Activated CD8-positive, alpha-beta memory T cell treated with anti-CD3 and anti-CD28 coated beads, Interleukin-2, amount 50 U/mL, for 1 hour (primary cell): ENCODE measurements around the gene PITPNM3.

ENCODE experiments used
- DNase-seq: peaks from one replicate; pipeline ENCODE4 v3.0.0-alpha.2; 2020; ENCODE audit errors: extremely low read depth

The PITPNM3 gene

DNA sequence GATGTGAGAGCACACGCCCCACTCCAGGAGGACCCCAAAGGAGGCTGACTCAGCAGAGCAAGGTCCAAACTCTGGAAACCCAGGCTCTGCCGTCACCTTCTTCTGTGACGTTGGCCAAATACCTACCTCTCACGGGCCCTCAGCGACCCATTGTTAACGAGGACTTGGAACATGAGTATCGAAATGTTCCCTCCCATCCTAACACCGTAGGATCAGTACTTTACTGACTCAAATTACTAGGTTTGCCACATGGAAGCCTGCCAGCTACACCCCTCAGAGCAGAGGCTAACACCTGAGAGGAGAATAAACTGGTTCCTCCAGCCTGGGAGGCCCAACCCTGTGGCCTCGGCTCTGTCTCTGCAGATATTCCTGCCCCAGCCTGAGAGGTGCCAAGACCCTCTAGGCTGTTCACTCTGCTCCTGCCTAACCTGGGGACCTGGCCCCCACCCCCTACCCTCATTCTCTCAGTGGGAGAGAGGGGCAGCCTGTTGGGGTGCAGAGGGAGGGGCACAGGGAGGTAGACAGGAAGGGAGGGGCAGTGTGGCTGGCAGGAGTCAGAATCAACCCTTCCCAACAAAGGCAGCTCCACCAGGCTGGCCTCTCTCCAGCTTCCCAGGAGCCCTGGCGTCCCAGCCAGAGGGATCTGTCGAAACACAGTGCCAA lies 4.4 kb downstream of the PITPNM3 start:
- no peak for DNase-seq

DNA sequence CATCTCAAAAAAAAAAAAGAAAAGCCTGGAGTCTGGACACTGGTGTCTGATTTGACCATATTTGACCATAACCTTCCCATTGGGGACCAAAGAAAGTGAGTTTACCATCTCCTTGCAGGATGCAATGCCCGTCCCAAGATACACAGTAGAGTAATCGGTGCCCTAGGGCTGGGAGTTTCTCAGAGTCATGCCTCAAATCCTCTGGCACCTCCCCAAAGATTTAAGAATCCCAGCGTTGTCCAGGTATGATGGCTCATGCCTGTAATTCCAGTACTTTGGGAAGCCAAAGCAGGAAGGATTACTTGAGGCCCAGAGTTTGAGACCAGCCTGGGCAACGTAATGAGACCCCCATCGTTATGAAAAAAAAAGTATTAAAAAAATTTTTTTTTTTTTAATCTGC lies 5.0 kb downstream of the PITPNM3 start:
- DNase-seq = no peak

DNA sequence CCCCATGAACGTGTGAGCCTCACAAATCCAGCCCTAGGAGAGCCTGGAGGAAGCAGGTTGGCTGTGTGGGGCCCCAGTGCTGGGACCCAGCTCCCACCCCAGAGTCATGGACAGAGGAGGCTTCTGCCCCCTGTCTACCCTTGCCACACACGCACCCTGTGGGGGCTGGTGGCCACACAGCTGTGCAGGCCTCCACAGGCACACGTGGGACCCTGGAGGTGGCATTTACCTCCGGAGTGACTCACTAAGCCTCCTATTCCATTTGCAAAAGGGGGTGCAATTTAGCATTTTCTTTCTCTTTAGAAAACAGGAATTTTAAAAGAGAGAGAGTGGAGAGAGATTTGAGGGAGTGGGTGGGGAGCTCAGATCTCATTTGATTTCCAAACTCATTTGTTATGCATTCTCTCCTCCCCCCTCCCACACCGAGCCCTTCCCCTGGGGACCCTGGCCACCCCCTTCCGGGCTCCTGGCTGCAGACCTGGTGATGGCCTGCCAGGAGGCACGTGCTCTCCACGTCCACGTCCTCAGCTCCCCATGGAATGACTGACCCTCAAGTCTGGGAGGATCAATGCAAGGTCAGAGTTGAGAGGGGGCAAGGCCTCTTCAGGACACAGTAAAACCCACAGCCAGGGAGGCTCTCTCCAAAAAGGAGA lies 6.8 kb downstream of the PITPNM3 start:
- DNase-seq = no peak

DNA sequence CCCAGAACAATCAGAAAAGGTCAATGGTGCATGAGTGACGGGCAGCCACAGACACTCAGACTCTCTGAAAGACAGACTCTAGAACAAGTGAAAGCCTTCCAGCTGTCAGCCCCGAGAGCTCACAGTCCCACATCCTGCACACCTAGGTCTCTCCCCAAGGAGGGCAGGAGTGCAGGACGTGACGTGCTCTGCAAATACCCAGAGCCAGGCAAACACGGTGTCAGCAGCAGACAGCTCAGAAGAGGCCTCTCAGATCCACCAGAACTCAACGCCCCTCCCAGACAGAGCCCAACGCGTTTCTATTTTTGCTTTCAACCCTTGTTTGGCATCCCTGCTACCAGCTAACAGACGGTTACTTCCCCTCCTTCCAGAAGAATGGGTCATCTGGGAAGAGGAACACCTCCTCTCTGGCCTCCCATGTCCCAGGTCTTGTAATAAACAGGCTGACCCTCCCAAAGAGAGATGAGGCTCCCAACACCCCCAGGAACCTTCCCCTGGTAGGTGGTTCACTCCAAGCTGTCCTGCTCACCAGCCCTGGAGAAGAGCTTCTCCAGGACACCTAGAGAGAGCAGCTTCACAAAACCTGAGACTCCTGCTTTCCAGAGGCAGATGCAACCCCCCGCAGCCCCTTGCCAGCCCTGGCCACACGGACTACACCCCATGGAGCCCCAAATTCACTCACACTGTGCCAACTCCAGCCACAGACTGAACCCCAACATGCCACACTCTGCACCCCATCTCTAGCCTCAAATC lies 7.6 kb downstream of the PITPNM3 start:
- DNase-seq = no peak

DNA sequence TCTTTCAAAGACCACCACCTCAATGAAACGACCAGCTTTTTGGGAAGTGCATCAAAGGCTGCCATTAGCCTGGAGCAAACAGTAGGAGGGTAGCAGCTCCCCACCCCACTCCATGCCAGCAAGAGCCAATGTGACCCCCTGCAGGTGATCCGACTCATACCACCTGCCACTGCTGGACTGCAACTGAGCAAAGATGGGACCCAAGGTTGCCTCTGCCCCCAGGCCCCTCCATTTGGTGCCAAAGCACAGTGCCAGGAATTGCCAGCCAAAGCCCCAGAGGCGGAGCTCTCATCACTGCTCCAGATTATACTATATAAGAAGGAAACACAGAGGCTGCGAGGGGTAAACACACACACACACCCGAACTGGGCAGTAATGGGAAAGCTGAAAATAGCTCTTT lies 8.3 kb downstream of the PITPNM3 start:
- no peak for DNase-seq

- no peak for DNase-seq
Observed at GRCh38 chr17:6547336-6547735, 9.0 kb downstream of the PITPNM3 start.

GRCh38 chr17:6546069-6546718 lies 10.2 kb downstream of the PITPNM3 start:
- DNase-seq = no peak

DNA sequence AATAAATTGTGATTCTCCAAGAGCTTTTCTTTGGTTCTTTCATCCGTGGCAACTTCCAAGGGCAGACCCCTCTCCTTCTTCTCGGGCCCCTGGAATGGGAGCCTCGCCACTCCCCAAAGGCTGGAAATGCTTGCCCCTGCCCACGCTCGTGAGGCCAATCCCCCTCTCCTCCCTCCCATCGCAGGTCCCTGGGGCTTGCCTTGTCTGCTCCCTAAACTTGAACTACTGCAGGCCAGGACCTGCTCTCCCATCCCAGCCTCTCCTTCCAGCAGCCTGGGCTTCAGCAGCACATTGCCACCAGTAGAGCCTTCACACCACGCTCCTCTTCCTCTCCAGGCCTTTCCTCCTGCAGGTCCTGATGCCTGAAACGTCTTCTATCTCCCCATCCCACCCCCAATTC lies 11.1 kb downstream of the PITPNM3 start:
- no peak for DNase-seq

DNA sequence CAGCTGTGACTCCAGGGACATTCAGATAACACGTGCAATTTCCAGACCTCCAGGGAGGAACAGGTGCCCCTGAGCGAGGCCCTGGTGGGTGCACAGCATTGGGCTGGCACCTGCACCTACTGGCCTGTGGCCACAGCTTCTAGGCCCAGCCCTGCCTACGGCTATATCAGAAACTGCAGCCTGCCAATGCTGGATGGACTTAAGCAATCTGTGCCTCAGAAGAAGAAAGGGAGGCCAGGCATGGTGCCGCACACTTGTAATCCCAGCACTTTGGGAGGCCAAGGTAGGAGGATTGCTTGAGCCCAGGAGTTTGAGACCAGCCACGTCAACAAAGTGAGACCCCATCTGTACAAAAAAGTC lies 12.4 kb downstream of the PITPNM3 start:
- no peak for DNase-seq

DNA sequence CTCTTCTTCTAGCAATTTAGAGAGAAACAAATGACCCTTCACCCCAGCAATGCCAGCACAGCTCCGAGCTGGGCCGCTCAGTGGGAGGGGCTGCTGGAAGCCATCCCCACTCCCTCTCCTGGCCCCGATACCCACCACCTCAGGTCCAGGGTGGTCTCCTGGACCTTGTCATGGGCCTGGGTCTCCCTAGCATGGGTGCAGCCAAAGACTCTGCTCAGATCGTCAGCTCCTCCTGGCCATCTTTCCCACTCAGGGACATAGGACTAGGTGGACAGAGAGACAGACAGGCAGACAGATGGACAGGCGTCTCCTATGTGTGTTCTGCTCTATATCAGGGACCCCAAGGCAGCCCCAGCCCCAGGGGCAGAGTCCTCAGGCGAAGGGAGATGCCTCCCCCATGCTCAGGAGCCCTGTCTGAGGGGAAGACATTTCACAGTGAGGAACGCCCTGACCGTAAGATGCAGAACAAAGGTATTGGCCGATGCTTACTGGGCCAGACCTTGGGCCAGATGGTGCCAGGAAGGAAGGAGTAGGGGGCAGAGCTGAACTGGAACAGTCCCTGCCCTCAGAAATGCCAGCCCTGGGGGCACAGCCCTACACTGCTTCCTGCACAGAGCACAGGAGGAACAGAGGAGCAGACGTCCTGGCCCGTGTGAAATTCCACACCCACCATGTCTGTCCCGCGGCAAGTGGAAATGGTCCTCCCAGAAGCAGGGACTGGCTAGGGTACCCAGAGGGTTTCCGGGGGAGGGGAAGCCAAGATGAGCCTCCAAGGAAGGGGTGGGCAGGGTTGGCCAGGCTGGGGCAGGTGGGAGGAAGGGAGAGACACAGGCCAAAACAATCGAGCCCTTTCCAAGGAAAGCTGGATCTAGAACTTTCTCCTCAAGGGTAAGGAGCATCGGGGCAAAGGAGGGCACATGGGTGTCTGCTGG lies 13.0 kb downstream of the PITPNM3 start:
- no peak for DNase-seq

DNA sequence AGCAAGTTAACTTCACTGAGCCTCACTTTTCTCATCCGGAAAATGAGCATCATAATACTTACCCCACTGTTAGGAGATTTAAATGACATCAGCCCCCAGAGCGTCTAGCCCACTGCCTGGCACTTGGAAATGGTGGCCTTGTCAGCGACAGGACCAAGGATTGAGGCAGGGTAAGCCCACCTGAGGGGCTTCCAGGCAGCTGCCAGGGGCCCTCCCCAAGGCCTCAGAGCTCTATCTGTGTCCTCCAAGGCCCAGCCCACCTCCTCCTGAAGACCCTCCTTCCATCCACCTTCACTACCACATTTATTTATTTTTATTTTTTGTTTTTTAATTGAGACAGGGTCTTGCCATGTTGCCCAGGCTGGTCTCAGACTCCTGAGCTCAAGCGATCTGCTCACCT lies 13.8 kb downstream of the PITPNM3 start:
- DNase-seq = no peak

GRCh38 chr17:6541886-6542285 lies 14.5 kb downstream of the PITPNM3 start:
- no peak for DNase-seq

GRCh38 chr17:6539871-6540270 lies 16.5 kb downstream of the PITPNM3 start:
- DNase-seq = no peak

DNA sequence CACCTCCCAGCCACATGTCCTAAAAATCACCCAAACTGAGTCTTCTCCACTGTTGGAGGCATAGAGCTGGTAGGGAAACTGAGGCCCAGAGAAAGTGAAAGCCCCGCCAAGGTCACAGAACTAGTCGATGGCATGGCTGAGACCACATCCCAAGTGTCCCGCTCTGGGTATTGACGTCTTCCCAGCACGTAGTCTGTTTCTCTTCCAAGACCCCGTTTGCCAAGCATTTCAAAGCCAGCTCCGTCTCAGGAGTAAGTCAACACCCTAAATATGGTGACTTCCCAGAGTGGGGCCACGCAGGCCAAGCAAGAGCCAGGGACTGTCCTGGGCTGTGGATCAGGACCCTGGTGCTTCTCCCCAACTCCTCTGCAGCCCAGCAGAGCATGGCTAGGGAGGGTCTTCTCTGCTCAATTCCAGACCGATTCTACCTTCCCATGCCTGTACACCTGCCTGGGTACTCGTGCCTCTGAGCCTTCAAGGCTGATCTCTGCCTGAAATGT lies 19.7 kb downstream of the PITPNM3 start:
- no peak for DNase-seq

- no peak for DNase-seq
Observed at GRCh38 chr17:6536053-6536452, 20.3 kb downstream of the PITPNM3 start.

DNA sequence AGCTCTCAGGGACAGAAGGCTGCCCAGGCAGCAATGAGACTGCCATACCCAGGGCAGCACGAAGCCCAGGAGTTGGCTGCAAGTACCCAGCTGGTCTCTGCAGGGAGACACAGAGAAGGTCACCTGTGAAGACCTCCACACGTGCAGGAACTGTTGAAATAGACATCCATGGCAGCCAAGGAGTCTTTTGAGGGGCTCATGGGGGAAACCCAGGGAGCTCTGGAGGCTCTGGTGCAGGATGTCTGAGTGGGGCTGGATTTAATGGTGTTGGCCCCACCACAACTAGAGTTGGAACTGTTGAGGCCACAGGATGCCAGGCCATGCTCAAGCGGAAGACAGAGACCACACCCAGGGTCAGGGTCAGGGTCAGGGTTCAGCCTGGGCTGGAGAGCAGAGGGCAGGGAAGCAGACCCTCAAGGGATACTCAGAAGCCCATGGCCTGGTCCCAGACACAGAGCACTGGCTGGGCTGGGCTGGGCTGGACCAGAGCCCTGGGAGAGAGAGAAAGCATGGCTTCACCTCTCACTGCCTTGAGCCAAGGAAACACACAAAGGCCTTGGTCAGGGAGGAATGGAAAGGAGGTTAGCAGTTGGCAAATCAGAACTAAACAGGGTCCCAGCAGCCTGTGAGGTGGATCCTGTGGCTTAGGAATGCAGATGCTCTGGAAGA lies 21.4 kb downstream of the PITPNM3 start:
- DNase-seq = no peak

GRCh38 chr17:6532441-6532885 lies 23.9 kb downstream of the PITPNM3 start:
- no peak for DNase-seq

- DNase-seq = no peak
Observed at GRCh38 chr17:6531575-6531974, 24.8 kb downstream of the PITPNM3 start.

DNA sequence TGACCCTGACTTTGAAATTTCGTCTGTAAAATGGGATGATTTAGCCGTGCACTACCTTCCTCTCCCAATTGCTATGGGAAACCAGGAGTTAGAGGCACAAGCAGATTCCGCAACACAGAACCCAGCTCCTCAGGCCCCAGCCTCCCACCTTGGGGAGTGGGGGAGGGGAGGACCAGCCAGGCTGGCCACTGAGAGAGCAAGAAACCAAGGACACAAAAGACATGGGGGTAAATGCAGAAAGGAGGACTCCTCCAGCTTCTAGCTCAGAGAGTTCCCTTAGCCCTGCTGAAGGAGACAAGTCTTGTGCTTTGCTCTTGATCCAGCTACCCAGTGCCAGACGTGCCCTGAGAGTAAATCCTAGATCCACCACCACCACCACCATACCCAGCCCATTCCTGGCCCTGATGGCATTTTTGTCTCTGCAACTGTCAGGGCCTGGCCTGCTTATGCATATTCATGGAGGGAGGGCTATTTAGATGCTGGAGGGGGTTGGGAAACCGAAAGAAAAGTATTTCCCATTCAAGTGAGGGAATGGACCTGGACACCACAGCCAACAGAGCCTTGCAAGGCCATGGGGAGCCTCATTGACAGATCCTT lies 25.9 kb downstream of the PITPNM3 start:
- no peak for DNase-seq

DNA sequence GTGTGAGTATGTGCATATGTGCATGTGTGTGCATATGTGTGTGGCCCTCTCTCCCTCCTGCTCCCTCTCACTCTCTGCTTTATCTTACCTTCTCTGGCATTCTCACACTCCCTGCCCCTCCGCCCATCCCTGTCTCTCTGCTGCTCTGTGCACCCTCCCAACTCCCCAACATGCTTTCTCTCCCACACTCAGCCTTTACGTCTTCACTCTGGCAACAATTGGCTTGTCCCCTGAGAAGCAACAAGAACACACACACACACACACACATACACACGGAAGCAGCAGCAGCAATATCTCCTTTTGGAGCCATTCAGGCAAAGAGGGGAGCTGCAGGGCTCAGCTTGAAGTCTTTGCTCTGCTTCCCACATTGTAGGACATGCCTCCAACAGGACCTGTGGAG lies 27.8 kb downstream of the PITPNM3 start:
- DNase-seq = no peak
